ENCODE measurements around the gene PDE1C. TPM values are rescaled to one million over a fixed set of nuclear protein-coding genes. Genes with fewer than 3 reads are reported as not detected.

The PDE1C gene
- total RNA-seq, 1 donor from 2014 or later: 220 TPM

GRCh38 chr7:31763548-31763947 is 306.7 kb downstream of the PDE1C start:
- no peak for DNase-seq (ENCODE audit: low spot score)
- intact Hi-C loops (cut with DNase I): no loop called here

GRCh38 chr7:31761646-31762045 is 308.6 kb downstream of the PDE1C start:
- no peak for DNase-seq (ENCODE audit: low spot score)
- intact Hi-C loops (cut with DNase I): no loop called here

GRCh38 chr7:31758755-31759154 is 311.5 kb downstream of the PDE1C start:
- no peak for DNase-seq (ENCODE audit: low spot score)
- intact Hi-C loops (cut with DNase I): no loop called here

- intact Hi-C loops (cut with DNase I): no loop called here
- DNase-seq (ENCODE audit: low spot score): no peak
Measured at GRCh38 chr7:31751726-31752125, 318.5 kb downstream of the PDE1C start.

GRCh38 chr7:31748084-31748483 is 322.1 kb downstream of the PDE1C start:
- intact Hi-C loops (cut with DNase I): loop anchor here (10.0 kb wide), 2 partner anchors 597 to 727 kb away; no protein-coding TSS in a partner anchor
- no peak for DNase-seq (ENCODE audit: low spot score)

- no peak for DNase-seq (ENCODE audit: low spot score)
- intact Hi-C loops (cut with DNase I): loop anchor here (10.0 kb wide), 2 partner anchors 597 to 727 kb away; no protein-coding TSS in a partner anchor
Measured at GRCh38 chr7:31747553-31747952, 322.7 kb downstream of the PDE1C start.

- intact Hi-C loops (cut with DNase I): loop anchor here (2.0 to 10.0 kb wide), 3 partner anchors 460 to 730 kb away; no protein-coding TSS in a partner anchor
Measured at GRCh38 chr7:31744294-31744874, 325.8 kb downstream of the PDE1C start.

GRCh38 chr7:31741852-31742251 is 328.4 kb downstream of the PDE1C start:
- DNase-seq (ENCODE audit: low spot score): no peak
- intact Hi-C loops (cut with DNase I): loop anchor here (10.0 kb wide), 2 partner anchors 603 to 733 kb away; no protein-coding TSS in a partner anchor

More at GRCh38 chr7:31744294-31744874, 325.8 kb downstream of the PDE1C start:
- no peak for DNase-seq (ENCODE audit: low spot score)

GRCh38 chr7:31735991-31736982 is 333.9 kb downstream of the PDE1C start:
- DNase-seq (ENCODE audit: low spot score): no peak
- intact Hi-C loops (cut with DNase I): loop anchor here (2.0 to 5.0 kb wide), 3 partner anchors 87 to 604 kb away; no protein-coding TSS in a partner anchor

- intact Hi-C loops (cut with DNase I): loop anchor here (2.0 kb wide), 1 partner anchor 86 kb away; no protein-coding TSS in a partner anchor
Measured at GRCh38 chr7:31734456-31734855, 335.8 kb downstream of the PDE1C start.

GRCh38 chr7:31729195-31729804 is 340.9 kb downstream of the PDE1C start:
- intact Hi-C loops (cut with DNase I): no loop called here
- no peak for DNase-seq (ENCODE audit: low spot score)

More at GRCh38 chr7:31734456-31734855, 335.8 kb downstream of the PDE1C start:
- no peak for DNase-seq (ENCODE audit: low spot score)

- DNase-seq (ENCODE audit: low spot score): no peak
- intact Hi-C loops (cut with DNase I): no loop called here
Measured at GRCh38 chr7:31724696-31725095, 345.5 kb downstream of the PDE1C start.

- DNase-seq (ENCODE audit: low spot score): no peak
- intact Hi-C loops (cut with DNase I): no loop called here
Measured at GRCh38 chr7:31720366-31720765, 349.8 kb downstream of the PDE1C start.

GRCh38 chr7:31716355-31716754 is 353.9 kb downstream of the PDE1C start:
- no peak for DNase-seq (ENCODE audit: low spot score)
- intact Hi-C loops (cut with DNase I): no loop called here

GRCh38 chr7:31710171-31710570 is 360.0 kb downstream of the PDE1C start:
- DNase-seq (ENCODE audit: low spot score): no peak
- intact Hi-C loops (cut with DNase I): no loop called here

- no peak for DNase-seq (ENCODE audit: low spot score)
- intact Hi-C loops (cut with DNase I): no loop called here
Measured at GRCh38 chr7:31707089-31707488, 363.1 kb downstream of the PDE1C start.

- intact Hi-C loops (cut with DNase I): no loop called here
- DNase-seq (ENCODE audit: low spot score): no peak
Measured at GRCh38 chr7:31705377-31705776, 364.8 kb downstream of the PDE1C start.

GRCh38 chr7:31702354-31702753 is 367.9 kb downstream of the PDE1C start:
- intact Hi-C loops (cut with DNase I): no loop called here
- no peak for DNase-seq (ENCODE audit: low spot score)

All from cardiac septum (tissue), 1 donor.